ENCODE data around the gene CAPN12.

Gene CAPN12

DNA sequence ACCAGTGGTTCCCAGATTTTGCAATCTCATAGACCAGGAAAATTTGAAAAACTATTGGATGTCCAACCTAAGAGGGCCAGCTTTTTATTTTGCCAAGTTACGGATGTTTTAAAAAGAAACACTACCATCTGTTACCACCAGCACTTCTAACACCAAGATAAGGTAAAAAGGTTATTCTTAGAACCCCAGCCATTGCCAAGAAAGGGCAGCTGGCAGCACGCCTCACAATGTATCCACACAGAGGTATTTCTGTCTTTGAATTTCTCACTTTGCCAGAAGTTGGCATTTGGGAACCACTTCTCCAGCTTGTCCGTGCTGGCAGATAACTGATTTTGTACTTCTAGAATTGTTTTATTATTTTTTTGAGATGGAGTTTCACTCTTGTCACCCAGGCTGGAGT, 28.7 kb downstream of the CAPN12 start:
- H3K4me3 ChIP-seq (ENCODE audit: low read depth, low read length), result no peak overlapping the region
- TF ChIP-seq, protein P1, sequence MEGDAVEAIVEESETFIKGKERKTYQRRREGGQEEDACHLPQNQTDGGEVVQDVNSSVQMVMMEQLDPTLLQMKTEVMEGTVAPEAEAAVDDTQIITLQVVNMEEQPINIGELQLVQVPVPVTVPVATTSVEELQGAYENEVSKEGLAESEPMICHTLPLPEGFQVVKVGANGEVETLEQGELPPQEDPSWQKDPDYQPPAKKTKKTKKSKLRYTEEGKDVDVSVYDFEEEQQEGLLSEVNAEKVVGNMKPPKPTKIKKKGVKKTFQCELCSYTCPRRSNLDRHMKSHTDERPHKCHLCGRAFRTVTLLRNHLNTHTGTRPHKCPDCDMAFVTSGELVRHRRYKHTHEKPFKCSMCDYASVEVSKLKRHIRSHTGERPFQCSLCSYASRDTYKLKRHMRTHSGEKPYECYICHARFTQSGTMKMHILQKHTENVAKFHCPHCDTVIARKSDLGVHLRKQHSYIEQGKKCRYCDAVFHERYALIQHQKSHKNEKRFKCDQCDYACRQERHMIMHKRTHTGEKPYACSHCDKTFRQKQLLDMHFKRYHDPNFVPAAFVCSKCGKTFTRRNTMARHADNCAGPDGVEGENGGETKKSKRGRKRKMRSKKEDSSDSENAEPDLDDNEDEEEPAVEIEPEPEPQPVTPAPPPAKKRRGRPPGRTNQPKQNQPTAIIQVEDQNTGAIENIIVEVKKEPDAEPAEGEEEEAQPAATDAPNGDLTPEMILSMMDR (IDR thresholded peaks at IDR 0.05; ENCODE audit: control insufficient read depth, extremely low read depth, insufficient read depth), result no peak
- no peak for DNase-seq (ENCODE audit: low read depth)

DNA sequence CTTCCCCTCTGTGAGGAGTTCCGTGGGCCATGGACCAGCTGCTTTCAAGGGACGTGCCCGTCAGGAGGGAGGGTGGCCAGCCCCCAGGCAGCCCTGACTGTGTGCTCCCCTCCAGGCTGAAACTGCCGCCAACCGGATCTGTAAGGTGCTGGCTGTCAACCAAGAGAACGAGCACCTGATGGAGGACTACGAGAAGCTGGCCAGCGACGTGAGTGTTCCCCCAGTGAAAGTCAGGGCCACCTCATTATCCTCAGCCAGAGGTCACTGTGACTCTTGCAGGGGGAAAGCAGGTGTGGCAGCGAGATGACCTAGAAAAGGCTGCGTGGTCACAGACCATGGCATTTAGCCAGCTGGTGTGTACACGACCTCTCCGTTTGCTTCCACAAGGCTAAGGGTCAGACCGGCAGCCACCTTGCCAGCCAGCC, 29.9 kb downstream of the CAPN12 start:
- TF ChIP-seq, protein P1 (IDR thresholded peaks at IDR 0.05; ENCODE audit: control insufficient read depth, extremely low read depth, insufficient read depth), result no peak
- DNase-seq (ENCODE audit: low read depth), result no peak
- H3K4me3 ChIP-seq (ENCODE audit: low read depth, low read length), result no peak overlapping the region

DNA sequence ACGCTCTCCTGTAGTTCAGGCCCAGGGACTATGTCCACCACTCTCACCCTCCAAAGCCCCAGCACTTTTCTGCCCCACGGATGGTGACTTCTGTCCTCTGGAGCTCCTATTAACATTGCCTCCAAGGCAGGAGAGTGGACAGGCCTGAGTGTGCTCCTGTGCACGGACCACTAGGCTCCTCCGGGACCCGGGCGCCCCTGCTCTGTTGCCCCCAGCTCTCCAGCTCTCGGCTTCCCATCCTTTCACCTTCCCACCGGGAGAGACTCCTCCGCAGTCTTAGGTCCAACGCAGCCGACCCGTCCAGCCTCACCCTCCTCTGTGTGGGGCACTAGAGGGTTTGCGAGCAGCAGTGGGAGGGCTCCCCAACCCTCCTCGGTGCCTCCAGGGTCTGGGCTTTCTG, 30.4 kb downstream of the CAPN12 start:
- no peak for DNase-seq (ENCODE audit: low read depth)
- TF ChIP-seq, protein P1 (IDR thresholded peaks at IDR 0.05; ENCODE audit: control insufficient read depth, extremely low read depth, insufficient read depth), result no peak
- no peak overlapping the region for H3K4me3 ChIP-seq (ENCODE audit: low read depth, low read length)

DNA sequence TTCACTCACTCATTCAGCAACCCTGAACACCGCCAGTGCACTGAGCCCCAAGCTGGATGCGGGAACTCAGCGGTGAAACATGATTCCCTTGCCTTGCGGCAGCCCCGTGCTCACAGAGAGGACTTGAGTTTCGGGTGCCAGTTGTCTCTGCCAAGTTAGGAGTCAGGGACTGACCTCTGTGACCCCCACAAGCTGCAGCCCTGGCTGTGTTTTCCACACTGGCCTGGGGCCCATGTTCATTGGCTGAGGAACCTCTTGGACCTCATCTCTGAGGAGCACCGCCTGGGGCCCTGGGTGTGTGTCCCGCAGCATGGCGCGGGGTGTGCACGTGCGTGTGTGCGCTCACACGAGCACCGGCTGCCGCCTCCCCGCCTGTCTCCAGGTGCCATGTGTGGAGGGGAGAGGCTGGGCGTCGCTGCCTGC, 31.0 kb downstream of the CAPN12 start:
- no peak for DNase-seq (ENCODE audit: low read depth)
- H3K4me3 ChIP-seq (ENCODE audit: low read depth, low read length), result no peak overlapping the region
- TF ChIP-seq, protein P1 (IDR thresholded peaks at IDR 0.05; ENCODE audit: control insufficient read depth, extremely low read depth, insufficient read depth), result no peak

DNA sequence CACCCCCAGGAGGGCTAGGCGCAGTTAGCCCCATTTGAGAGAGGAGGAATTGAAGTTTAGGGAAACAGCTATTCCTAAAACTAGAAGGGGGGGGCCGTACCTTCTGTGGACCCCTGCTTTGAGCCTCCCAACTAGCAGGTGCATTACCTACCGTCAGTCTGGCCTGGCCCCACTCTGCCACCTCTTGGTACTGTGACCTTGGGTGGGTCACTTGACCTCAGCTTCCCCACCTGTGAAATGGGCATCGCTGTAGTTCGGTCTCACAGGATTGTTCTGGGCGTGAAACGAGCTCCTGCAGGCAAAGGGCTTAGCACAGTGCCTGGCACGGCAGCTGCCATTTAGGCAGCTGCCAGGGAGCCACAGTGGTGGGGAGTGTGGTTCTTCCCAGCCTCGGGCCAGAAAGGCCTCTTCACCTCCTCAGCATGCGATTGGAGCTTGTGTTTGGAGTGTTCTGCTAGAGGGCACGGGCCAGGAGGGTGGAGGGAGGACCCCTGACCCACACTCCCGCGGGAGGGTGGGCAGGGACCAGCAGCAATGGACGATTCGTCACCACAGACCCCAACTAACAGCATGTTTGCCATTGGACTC, 32.0 kb downstream of the CAPN12 start:
- DNase-seq (ENCODE audit: low read depth), result no peak
- TF ChIP-seq, protein P1 (IDR thresholded peaks at IDR 0.05; ENCODE audit: control insufficient read depth, extremely low read depth, insufficient read depth), result no peak
- H3K4me3 ChIP-seq (ENCODE audit: low read depth, low read length), result no peak overlapping the region

DNA sequence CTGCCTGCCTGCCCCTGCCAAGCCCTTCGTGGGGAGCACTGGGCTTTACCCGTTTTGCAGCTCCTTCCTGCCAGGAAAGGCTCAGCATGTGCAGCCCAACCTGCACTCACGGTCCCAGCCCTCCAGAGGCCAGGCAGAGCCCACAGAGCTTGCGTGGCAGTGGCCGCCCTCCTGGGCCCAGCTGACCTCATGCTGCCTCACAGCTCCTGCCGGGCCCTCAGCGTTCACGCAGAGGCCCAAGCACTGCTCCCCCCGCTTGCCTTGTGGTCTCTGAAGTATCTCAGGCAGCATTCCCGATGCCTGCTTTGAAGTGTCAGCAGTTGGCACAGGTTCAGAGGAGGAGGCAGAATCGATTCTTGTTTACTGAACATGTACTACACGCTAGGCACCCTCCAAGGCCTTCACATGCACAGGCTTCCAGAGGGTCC, 32.5 kb downstream of the CAPN12 start:
- no peak overlapping the region for H3K4me3 ChIP-seq (ENCODE audit: low read depth, low read length)
- TF ChIP-seq, protein P1 (IDR thresholded peaks at IDR 0.05; ENCODE audit: control insufficient read depth, extremely low read depth, insufficient read depth), result no peak
- DNase-seq (ENCODE audit: low read depth), result no peak
